Ishikawa (cell line): Measurements from ENCODE around the gene CCDC102B.

Source experiments
- CEBPB ChIP-seq: IDR thresholded peaks from 2 replicates; pipeline ENCODE4 v1.6.1; 2012
- CREB1 ChIP-seq: IDR thresholded peaks from 2 replicates; pipeline ENCODE4 v1.6.1; 2012; ENCODE audit warnings: low read depth
- EGR1 ChIP-seq: IDR thresholded peaks from 2 replicates; pipeline ENCODE4 v1.6.1; 2012
- EP300 ChIP-seq: IDR thresholded peaks from 2 replicates; pipeline ENCODE4 v1.6.1; 2012; ENCODE audit warnings: borderline replicate concordance
- FOXM1 ChIP-seq: IDR thresholded peaks from 2 replicates; pipeline ENCODE4 v1.6.1; 2012; ENCODE audit warnings: low read depth, borderline replicate concordance
- MAX ChIP-seq: IDR thresholded peaks from 2 replicates; pipeline ENCODE4 v1.6.1; 2012
- NFIC ChIP-seq: IDR thresholded peaks from 2 replicates; pipeline ENCODE4 v1.6.1; 2012
- RAD21 ChIP-seq: IDR thresholded peaks from 2 replicates; pipeline ENCODE4 v1.6.1; 2012; ENCODE audit warnings: low read depth
- REST ChIP-seq: IDR thresholded peaks from 2 replicates; pipeline ENCODE4 v1.6.1; 2012; ENCODE audit warnings: low read depth, mild to moderate bottlenecking
- TAF1 ChIP-seq: IDR thresholded peaks from 2 replicates; pipeline ENCODE4 v1.6.1; 2012; ENCODE audit warnings: low read depth, mild to moderate bottlenecking
- TCF12 ChIP-seq: IDR thresholded peaks from 2 replicates; pipeline ENCODE4 v1.6.1; 2012; ENCODE audit warnings: low read depth
- TEAD4 ChIP-seq: IDR thresholded peaks from 2 replicates; pipeline ENCODE4 v1.6.1; 2012
- USF1 ChIP-seq: IDR thresholded peaks from 2 replicates; pipeline ENCODE4 v1.6.1; 2012
- YY1 ChIP-seq: IDR thresholded peaks from 2 replicates; pipeline ENCODE4 v1.6.1; 2012; ENCODE audit warnings: low read depth
- ZBTB7A ChIP-seq: IDR thresholded peaks from 2 replicates; pipeline ENCODE4 v1.6.1; 2012; ENCODE audit warnings: low read depth

Gene CCDC102B

GRCh38 chr18:68766433-68766832, 31.4 kb upstream of the CCDC102B start:
- TF ChIP-seq EGR1 (no peak), REST (no peak), CEBPB (no peak), YY1 (no peak), TAF1 (no peak), EP300 (no peak), RAD21 (no peak), CREB1 (no peak), TCF12 (no peak), FOXM1 (no peak), ZBTB7A (no peak), MAX (no peak)

- TF ChIP-seq MAX (no peak), USF1 (no peak), CEBPB (no peak), REST (no peak), NFIC (no peak), TCF12 (no peak), CREB1 (no peak), TEAD4 (no peak), TAF1 (no peak), EGR1 (no peak), FOXM1 (no peak), RAD21 (no peak), ZBTB7A (no peak), EP300 (no peak), YY1 (no peak)
These were observed 28.4 kb upstream of the CCDC102B start for GRCh38 chr18:68769461-68769860.

- TF ChIP-seq TEAD4 = no peak
- no peak for TF ChIP-seq REST
- TF ChIP-seq MAX = no peak
- TF ChIP-seq USF1 = no peak
- TF ChIP-seq EP300 = no peak
- no peak for TF ChIP-seq ZBTB7A
- TF ChIP-seq CREB1 = no peak
- TF ChIP-seq NFIC = no peak
- TF ChIP-seq TCF12 = no peak
- TF ChIP-seq RAD21 = no peak
- TF ChIP-seq EGR1 = no peak
- no peak for TF ChIP-seq YY1
- no peak for TF ChIP-seq CEBPB
- TF ChIP-seq TAF1 = no peak
- TF ChIP-seq FOXM1 = no peak
These were observed 25.6 kb upstream of the CCDC102B start for GRCh38 chr18:68772268-68772667.

GRCh38 chr18:68778280-68778886, 19.5 kb upstream of the CCDC102B start:
- TF ChIP-seq MAX = no peak
- no peak for TF ChIP-seq TEAD4
- no peak for TF ChIP-seq YY1
- TF ChIP-seq NFIC = no peak
- TF ChIP-seq RAD21 = no peak
- TF ChIP-seq CEBPB = no peak
- TF ChIP-seq EGR1 = no peak
- no peak for TF ChIP-seq FOXM1
- no peak for TF ChIP-seq CREB1
- no peak for TF ChIP-seq USF1
- TF ChIP-seq ZBTB7A = no peak
- TF ChIP-seq EP300 = no peak
- TF ChIP-seq TCF12 = no peak
- TF ChIP-seq TAF1 = no peak
- TF ChIP-seq REST = no peak
